ELF-1 (cell line): ENCODE data around the gene TUFM.
"Not testable (repeated sequence)": the region's sequence is repeated elsewhere in the genome, so short reads cannot be mapped to it uniquely, and the experiment has no call there.

Experiments used
- DNase-seq: peaks from one replicate; pipeline ENCODE4 v3.0.0-alpha.2; 2016; ENCODE audit warnings: low read depth, low spot score

TUFM gene

DNA sequence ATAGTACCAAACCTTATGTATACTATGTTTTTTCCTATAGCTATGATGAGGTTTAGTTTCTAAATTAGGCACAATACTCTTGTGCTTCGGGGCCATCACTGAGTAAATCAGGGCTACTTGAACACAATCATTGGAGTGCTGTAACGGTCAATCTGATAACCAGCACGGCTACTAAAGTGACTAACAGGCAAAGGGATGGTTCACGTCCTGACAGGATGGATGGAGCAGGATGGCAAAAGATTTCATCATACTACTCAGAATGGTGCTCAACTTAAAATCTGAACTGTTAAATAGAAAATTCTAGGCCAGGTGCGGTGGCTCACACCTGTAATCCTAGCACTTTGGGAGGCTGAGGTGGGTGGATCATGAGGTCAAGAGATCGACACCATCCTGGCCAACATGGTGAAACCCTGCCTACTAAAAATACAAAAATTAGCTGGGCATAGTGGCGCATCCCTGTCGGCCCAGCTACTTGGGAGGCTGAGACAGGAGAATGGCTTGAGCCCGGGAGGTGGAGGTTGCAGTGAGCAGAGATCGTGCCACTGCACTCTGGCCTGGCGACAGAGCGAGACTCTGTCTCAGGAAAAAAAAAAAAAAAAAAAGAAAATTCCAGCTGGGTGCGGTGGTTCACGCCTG, 7.0 kb downstream of the TUFM start:
- DNase-seq: no peak

DNA sequence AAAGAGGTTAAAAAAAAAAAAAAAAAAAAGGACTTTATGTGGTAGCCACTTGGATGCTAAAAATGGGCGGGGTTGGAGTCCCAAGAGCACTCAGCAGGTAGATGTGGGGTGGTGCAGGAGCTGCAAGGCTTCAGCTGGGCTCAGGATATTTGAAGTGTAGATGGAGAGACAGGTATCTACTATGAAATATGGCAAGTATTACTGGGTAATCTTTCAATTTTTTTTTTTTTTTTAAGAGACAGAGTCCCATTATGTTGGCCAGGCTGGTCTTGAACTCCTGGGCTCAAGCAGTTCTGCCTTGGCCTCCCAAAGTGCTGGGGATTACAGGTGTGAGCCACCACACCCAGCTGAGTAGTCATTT, 7.6 kb downstream of the TUFM start:
- DNase-seq: no peak

DNA sequence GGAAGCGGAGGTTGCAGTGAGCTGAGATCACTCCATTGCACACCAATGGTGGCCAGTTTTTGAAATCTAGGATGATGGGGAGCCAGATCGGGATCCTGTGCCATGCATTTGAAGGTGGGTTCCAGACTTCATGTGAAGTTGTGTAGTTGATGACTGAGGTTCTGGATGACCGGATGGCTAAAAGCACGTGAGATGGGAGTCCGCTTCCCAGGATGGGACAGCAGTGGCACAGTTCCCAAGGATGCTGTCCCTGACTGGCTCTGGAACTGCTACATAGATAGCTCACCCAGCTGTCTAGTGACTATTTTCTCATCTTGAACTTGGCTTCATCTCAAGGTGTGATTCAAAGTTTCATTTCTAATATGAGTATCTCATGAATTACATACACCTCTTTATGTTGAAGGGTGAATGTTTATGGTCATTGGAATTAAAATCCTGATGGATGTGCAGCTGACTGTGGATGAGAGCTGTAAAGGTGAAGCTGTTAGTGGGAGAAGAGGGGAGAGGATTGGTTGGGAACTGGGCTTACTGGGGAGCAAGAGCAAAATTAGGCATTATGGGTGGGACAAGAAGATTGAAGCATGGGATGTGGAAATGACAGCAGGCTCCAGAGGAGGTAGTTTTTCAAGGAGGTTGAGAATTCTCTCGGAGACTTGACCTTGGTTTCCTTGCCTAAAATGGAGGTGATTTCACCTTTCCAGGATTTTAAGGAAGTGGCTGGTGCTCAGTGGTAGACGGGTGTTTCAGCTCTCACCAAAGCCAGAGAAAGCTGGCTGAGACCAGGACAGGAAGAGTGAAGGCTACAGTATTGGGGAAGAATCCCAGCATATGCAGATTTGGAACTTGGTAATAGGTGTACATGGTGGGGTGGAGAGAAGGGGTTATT, 8.2 kb downstream of the TUFM start:
- no peak for DNase-seq

DNA sequence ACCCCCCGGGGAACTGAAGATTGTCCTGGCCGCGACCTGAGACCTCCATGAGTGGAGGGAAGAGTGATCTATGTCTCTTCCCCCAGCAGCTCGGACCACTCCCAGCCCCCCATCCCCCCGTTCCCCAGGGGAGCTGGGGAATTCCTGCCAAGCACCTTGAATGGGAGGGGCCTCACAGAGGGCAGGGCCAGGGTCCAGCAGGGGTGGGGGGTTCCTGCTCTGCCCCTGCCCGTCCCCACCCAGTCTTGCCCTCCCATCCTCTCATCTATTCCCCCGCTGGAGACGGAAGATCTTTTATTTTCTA, 9.4 kb downstream of the TUFM start:
- DNase-seq: no peak

DNA sequence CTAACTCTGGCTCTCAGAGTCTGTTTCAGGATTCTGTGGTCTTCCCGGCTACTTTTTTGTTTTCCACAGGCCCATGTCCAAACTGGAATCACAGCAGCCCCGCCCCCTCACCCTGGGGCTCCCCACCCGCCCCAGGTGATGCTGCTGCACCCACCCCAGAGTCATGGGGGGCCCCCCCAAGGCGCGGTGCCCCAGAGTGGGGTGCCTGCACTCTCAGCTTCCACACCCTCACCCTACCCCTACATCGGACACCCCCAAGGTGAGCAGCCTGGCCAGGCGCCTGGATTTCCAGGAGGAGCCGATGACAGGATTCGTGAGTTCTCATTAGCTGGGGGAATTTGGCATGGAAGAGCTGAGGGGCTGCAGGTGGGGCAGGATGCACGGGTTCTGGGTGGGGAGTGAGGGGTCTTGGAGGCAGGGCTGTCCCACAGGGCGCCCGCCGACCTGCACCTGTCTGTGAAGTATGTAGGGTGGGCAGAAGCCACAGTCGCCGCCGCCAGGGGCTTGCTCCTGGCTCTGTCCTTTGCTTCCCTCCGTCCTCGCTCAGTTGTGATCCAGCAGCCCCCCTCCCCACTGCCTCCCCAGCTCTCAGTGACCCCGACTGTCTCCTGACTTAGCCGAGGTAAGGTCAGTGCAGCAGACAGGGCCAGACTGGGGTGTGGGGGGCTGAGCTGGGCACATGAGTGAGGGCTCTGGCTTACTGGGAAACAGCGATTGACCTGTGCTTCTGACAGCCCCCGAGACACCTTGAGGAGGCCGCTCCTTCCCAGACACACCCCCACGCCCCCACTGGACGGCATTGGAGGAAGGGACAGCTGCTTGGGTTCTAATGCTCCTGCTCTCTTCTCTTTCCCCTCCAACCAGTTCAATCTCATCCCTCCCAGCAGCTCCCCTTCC, 10.0 kb downstream of the TUFM start:
- DNase-seq: no peak

DNA sequence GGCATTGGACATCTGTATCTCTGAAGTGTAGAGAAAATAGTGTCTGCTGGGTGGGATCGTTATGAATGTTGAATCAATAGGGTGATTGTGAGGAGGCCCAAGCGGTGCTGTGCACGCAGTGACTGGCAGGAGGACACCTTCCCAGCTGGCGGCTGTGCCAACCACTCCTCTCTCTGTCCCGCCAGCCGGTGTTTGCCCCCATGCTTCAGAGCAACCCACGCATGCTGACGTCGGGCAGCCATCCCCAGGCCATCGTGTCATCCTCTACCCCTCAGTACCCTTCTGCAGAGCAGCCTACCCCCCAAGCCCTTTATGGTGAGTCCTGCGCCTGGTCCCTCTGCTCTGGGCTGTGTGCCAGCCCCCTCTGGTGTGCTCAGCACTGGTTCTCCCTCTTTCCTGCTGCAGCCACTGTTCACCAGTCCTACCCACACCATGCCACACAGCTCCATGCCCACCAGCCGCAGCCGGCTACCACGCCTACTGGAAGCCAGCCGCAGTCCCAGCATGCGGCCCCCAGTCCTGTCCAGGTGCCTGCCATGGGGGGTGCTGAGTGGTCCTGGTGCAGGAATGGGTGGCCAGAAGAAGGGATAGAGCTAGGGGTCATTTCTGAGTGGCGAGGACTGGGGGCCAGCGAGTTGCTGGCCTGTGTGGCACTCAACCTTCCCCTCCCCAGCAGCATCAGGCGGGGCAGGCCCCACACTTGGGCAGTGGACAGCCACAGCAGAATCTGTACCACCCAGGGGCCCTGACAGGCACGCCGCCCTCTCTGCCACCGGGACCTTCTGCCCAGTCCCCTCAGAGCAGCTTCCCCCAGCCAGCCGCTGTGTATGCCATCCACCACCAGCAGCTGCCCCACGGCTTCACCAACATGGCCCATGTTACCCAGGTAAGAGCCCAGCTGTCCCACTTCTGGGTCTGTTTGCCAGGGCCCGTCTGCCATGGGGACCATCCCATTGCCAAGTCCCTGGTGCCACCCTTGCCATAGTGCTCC, 11.0 kb downstream of the TUFM start:
- no peak for DNase-seq

DNA sequence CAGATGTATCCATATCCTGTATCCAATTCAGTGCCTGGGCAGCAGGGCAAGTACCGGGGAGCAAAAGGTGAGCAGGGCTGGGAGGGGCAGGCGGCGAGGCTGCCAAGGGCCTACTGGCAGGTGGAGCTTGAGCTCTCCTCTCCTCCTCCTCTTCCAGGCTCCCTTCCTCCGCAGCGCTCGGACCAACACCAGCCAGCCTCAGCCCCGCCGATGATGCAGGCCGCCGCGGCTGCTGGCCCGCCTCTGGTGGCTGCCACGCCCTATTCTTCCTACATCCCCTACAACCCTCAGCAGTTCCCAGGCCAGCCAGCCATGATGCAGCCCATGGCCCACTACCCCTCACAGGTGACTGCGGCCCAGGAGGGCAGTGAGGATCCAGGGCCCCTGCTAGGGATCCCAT, 11.8 kb downstream of the TUFM start:
- no peak for DNase-seq

DNA sequence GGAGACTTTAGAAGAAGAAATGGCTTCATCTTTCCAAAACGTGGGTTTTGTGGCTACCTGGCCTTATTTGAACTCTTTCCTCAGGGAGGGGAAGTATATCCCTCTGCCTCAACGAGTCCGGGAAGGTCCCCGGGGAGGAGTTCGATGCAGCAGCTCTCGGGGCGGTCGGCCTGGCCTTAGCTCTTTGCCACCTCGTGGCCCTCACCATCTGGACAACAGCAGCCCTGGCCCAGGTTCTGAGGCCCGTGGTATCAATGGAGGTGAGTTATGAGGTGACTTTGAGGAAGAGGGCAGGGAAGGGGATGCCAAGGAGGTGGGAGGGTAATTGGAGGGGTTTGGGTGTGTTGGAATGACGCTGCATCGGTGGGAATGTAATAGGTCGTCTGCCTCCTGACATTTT, 15.6 kb downstream of the TUFM start:
- DNase-seq: no peak

DNA sequence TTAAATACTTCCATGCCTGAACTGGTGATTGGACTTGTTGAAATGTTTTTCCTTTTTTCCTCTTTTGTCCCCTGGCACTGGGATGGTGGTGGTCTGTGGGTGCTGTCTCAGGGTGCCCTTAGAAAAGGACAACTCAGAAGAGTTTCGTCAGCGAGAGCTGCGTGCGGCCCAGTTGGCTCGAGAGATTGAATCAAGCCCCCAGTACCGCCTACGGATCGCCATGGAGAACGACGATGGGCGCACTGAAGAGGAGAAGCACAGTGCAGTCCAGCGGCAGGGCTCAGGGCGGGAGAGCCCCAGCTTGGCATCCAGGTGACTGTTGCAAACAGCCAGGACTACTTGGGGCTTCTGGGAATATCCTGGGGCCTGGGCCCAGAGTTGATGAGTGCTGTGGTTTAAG, 16.4 kb downstream of the TUFM start:
- no peak for DNase-seq

DNA sequence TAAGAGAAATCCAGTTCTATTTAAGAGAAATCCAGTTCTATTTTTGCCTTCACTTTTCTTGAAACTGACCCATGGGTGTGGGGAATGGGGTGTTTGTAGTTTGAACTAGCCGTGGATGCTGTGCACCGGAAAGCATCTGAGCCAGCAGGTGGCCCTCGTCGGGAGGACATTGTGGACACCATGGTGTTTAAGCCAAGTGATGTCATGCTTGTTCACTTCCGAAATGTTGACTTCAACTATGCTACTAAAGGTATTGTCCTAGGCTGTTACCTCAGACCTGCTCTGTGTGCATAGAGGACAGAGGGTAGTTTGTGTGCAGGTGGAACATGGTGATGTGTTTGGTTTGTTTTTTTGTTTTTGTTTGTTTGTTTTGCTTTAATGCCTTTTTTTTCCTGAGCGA, 20.0 kb downstream of the TUFM start:
- DNase-seq: no peak

DNA sequence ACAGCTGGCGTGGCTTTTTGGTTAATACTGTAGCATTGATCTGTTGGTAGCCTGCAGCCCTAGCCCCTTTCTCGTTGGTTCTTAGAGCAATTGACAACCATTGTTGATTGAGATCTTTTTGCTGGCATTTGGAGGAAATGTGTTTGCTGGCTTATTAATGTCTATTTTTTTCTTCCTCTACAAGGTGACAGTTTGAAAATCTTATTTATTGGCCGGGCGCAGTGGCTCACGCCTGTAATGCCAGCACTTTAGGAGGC, 21.5 kb downstream of the TUFM start:
- DNase-seq: no peak

DNA sequence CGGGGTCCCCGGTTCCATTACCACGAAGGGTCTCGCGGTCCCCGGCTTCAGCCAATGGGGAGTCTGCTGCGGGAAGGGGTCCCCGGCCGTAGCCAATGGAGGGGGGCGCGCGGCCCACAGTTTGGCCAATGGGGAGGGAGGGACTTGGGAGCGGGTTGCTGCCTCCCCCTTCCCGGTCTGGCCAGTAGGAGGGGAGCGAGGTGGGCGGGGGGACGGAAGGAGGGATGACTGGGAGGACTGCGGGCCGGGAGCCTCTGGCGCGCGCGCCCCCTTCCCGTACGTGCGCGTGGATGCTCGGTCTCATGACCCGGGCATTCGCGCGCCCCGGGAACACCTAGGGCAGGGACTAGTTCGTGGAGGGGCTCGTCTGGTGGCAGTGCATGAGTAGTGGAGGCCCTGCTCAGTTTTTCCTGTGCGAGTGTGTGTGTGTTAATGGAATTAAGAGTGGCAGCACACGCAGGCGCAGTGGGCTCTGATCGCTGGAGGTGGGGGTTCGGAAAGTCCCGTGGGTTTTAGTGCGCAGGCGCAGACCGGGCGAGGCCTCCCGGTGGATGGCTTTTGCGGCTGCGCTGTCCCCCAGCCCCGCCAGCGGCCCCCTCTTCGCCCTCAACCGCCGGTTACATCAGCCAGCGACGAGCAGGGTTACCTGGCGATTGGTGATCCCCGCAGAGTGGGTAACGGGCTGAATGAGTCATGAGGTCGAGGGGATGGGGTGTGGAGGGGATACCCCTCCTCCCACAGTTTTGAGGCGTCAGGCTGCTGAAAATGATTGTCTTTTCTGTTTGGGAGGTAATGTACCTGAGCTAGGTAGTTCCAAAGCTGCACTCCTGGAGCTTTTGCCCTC, 22.1 kb downstream of the TUFM start:
- peak; percentile 97 for DNase-seq

DNA sequence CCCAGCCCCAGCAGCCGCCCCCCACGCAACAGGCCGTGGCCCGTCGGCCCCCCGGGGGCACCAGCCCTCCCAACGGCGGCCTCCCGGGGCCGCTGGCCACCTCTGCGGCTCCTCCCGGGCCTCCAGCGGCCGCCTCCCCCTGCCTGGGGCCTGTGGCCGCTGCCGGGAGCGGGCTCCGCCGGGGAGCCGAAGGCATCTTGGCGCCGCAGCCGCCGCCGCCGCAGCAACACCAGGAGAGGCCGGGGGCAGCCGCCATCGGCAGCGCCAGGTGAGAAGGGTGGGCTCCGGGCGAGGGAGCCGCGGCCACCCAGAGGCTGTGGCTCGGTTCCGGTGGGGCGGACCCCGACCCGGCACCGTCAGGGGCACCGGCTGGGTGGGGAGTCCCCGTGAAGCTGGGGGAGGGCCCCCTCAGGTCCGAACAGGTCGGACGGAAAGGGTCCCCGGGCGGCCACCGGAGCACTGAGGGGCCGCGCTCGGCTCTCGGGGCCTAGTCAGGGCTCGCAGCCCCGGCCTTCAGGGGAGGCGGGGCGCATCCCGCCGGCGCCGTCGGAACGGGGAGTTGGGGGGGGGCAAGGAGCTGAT, 22.8 kb downstream of the TUFM start:
- no peak for DNase-seq

DNA sequence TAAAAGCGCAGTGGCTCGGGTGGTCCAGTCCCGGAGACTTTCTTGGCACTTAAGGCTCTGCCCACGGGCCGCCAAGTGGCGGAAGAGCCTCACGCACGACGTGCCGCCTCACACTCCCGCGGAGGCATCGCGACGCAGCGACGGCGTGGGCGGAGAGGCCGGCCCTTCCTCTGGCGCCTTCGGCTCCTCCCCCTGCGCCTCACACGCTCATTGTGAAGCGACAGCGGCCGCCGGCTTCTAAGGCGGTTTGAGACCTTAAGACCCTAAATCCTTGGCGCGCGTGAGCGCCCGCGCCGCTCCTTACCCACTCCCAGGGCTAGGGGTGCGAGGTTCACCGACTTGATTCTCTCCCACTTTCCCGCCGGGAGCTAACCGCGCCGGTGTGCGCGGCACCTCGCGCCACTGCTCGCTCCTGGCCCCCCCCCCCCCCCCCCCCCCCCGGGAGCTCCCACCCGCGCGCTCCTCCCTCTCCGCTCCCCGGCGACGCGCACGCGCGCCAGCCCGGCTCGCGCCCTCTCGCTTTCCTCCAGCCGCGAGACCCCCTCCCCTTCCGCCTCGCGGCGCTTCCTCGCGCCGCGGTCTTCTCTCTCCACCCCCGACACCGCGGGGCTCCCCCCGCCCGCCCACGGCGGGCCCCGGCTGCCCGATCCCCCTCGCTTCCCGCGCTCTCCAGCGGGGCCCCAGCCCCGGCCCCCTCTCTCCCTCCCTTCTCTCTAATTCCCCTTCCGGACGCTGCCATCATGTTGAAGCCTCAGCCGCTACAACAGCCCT, 23.4 kb downstream of the TUFM start, which contains the start of gene ATXN2L:
TSS of gene ATXN2L (plus strand) at position 480 of the 771 bp plus-strand sequence. CDS start at position 741, 261 bp downstream.
- peak; percentile 92 for DNase-seq

DNA sequence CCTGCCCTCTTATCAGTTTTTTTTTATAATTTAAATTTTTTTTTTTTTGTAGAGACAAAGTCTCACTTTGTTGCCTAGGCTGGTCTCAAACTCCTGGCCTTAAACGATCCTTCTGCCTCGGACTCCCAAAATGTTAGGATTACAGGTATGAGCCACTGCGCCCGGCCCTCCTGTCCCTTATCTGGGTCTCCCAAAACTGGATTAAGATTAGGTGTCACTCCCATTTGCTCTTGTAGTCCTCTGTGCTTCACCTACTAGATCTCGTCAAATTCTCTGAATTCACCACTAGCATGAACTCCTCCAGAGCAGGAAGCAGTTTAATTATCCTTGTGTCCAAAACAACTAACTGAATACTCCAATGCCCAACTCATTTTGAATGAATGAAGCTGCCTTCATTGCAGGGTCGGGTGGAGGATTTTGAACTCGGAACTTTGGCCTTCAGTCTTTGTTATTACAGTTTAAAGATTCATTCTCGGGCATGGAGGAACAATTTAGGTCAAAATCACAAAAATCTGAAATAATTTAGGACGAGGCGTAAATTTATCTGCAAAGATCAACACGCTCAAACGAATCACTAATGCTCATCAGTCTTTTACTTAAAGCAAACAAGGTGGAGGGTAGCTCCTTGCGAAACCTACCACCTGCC, 24.2 kb downstream of the TUFM start:
- no peak for DNase-seq

DNA sequence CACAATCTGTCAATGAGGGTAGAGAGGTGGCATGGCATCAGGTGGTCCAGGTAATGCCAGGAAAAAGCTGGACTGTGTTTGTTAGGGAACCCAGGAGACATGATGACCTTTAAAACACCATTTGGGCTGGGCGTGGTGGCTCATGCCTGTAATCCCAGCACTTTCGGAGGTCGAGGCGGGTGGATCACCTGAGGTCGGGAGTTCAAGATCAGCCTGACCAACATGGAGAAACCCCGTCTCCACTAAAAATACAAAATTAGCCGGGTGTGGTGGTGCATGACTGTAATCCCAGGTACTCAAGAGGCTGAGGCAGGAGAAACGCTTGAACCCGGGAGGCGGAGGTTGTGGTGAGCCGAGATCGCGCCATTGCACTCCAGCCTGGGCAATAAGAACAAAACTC, 25.6 kb downstream of the TUFM start:
- not testable (repeated sequence) for DNase-seq

DNA sequence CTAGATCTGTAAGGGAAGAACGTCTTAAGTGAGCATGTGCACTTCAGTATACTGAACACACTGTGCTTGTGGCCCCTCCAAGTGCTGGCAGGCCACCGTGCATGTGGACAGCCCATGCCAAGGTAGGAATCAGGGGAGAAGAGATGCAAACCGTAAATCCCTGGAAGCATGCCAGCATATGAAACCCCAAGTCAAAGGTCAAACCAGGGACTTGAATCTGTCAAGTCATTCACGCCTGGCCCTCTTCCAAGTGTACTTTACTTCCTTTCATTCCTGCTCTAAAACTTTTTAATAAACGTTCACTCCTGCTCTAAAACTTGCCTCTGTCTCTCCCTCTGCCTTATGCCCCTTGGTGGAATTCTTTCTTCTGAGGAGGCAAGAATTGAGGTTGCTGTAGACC, 26.1 kb downstream of the TUFM start:
- no peak for DNase-seq

DNA sequence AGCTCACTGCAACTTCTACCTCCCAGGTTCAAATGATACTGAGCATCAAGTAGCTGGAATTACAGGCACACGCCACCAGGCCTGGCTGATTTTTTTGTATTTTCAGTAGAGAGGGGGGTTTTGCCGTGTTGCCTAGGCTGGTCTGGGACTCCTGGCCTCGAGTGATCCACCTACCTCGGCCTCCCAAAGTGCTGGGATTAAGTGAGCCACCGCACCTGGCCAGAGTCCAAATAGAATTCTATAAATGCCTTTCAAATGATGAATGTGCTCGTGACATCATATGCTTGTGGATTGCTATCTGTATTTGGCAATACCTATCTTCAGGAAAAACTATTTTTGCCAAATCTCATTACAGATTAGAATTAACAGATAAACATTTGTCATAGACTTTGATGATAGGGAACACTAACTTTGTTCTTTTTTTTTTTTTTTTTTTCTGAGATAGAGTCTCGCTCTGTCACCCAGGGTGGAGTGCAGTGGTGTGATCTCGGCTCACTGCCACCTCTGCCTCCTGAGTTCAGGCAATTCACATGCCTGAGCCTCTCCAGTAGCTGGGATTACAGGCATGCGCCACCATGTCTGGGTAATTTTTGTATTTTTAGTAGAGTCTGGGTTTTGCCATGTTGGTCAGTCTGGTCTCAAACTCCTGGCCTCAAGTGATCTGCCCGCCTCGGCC, 38.6 kb downstream of the TUFM start:
- not testable (repeated sequence) for DNase-seq
